HepG2 (cell line): ENCODE results near the gene CFAP119. TPM values are rescaled to one million over a fixed set of nuclear protein-coding genes. Genes with fewer than 3 reads are reported as not detected.

ENCODE experiments used
- ATAC-seq: fragments of 200-7000 bp; cut with Tn5 transposase; 3 replicates; pipeline ENCODE4 v1.9.1; 2020; ENCODE audit warnings: mild to moderate bottlenecking, moderate library complexity
- BruUV-seq: library from RNA; stranded (reverse); fragments of 400-500 nt; replicated peaks from 2 replicates; lab custom pipeline; 2021; lab: Mats Ljungman, UMichigan
- CTCF ChIA-PET: fragments of 300-600 bp; formaldehyde crosslinking; extraction: SDS; loops from one replicate; lab custom pipeline; 2021; ENCODE audit warnings: low total read pairs, inconsistent platforms, low intra/inter-chr PET ratio; lab: Yijun Ruan, JAX
- POLR2A ChIA-PET: fragments of 350-600 bp; sonication (Branson Sonifier 250); formaldehyde crosslinking; loops from one replicate; lab custom pipeline; 2020; ENCODE audit warnings: antibody characterized with exemption, inconsistent platforms; lab: Yijun Ruan, JAX
- DNase-seq: peaks from one replicate; pipeline ENCODE4 v3.0.0-alpha.2; 2015; ENCODE audit warnings: low spot score
- FAIRE-seq: peaks from 3 replicates; lab custom pipeline; 2011; peaks lifted over from hg19 to GRCh38; lab: Jason Lieb, UNC
- H2AFZ ChIP-seq: one replicate; pipeline ENCODE4 v1.6.1; 2011; ENCODE audit warnings: low read length, inconsistent platforms
- H3K27ac ChIP-seq: fragments of 300-600 bp; 3 replicates; pipeline ENCODE4 v1.8.0; 2011; ENCODE audit warnings: mixed run types, mild to moderate bottlenecking, mixed read lengths, low read length, inconsistent platforms; ENCODE audit not compliant: insufficient read depth; ENCODE audit errors: extremely low read length
- H3K27me3 ChIP-seq, 2 experiments: fragments of 200-600 bp in 1 of 2; 2 replicates in 1 of 2; 3 replicates in 1 of 2; pipeline versions ENCODE4 v1.6.0 to v1.8.0; 2011; ENCODE audit warnings: low read length in 2 of 2, mild to moderate bottlenecking in 2 of 2, moderate library complexity in 2 of 2, inconsistent platforms in 1 of 2; ENCODE audit not compliant: insufficient read depth in 2 of 2, control insufficient read depth in 1 of 2
- H3K36me3 ChIP-seq, 2 experiments: fragments of 200-600 bp in 1 of 2; replicated peaks in 1 of 2; 2 replicates in 1 of 2; 3 replicates in 1 of 2; pipeline versions ENCODE4 v1.5.1 to v1.8.0; 2011; ENCODE audit warnings: low read length in 2 of 2, inconsistent platforms in 1 of 2; ENCODE audit not compliant: insufficient read depth in 2 of 2, control insufficient read depth in 1 of 2
- H3K4me1 ChIP-seq: 2 replicates; pipeline ENCODE4 v1.5.1; 2012; ENCODE audit warnings: low read length, inconsistent platforms; ENCODE audit not compliant: insufficient read depth
- H3K4me2 ChIP-seq: 2 replicates; pipeline ENCODE4 v1.6.0; 2011; ENCODE audit warnings: low read depth, low read length, inconsistent platforms
- H3K4me3 ChIP-seq, 3 experiments: fragments of 200-600 bp in 1 of 3; sonication (generic), shearing (Covaris generic) in 1 of 3; replicated peaks in 1 of 3; 2 replicates each; pipeline ENCODE4 v1.5.1; 2011 to 2016; ENCODE audit warnings: low read length in 3 of 3, inconsistent platforms in 2 of 3, low read depth in 2 of 3, mild to moderate bottlenecking in 2 of 3, control low read depth in 1 of 3, mixed read lengths in 1 of 3; ENCODE audit not compliant: insufficient read depth in 1 of 3
- H3K79me2 ChIP-seq: one replicate; pipeline ENCODE4 v1.6.1; 2011; ENCODE audit warnings: low read length, inconsistent platforms; ENCODE audit not compliant: insufficient read depth
- H3K9ac ChIP-seq: 2 replicates; pipeline ENCODE4 v1.6.0; 2011; ENCODE audit warnings: mild to moderate bottlenecking, low read depth, low read length, inconsistent platforms; ENCODE audit not compliant: insufficient read depth
- H3K9me3 ChIP-seq: 2 replicates; pipeline ENCODE4 v1.5.1; 2012; ENCODE audit warnings: mild to moderate bottlenecking, low read length
- H4K20me1 ChIP-seq: 2 replicates; pipeline ENCODE4 v1.6.0; 2011; ENCODE audit warnings: inconsistent platforms, mild to moderate bottlenecking, low read length, moderate library complexity; ENCODE audit not compliant: insufficient read depth
- HNRNPL ChIP-seq: fragments of 200-400 bp; formaldehyde crosslinking; IDR thresholded peaks from 2 replicates; pipeline ENCODE4 v1.6.1; 2017; ENCODE audit warnings: mild to moderate bottlenecking, low read depth, low read length
- MEIS2 ChIP-seq: sonication (generic); formaldehyde crosslinking; IDR thresholded peaks from 2 replicates; pipeline ENCODE4 v1.9.0; 2021; ENCODE audit warnings: mild to moderate bottlenecking, missing genetic modification reagents
- ZFP91 ChIP-seq: sonication (generic); formaldehyde crosslinking; IDR thresholded peaks from 2 replicates; pipeline ENCODE4 v1.9.0; 2022; ENCODE audit warnings: missing genetic modification reagents, mild to moderate bottlenecking, borderline replicate concordance
- ZNF263 ChIP-seq: sonication (generic); formaldehyde crosslinking; IDR thresholded peaks from 2 replicates; pipeline ENCODE4 v1.4.0; 2020; ENCODE audit warnings: missing genetic modification reagents
- ZSCAN25 ChIP-seq: sonication (generic); formaldehyde crosslinking; IDR thresholded peaks from 2 replicates; pipeline ENCODE4 v1.8.0; 2022; ENCODE audit warnings: mild to moderate bottlenecking, missing genetic modification reagents
- WGBS: methylation state at CpG from one replicate; pipeline ENCODE4 v1.1.6; 2017; ENCODE audit warnings: low lambda C conversion rate; 5-methylcytosine and 5-hydroxymethylcytosine counted together
- in situ Hi-C: cut with HindIII; loops from 2 replicates; pipeline ENCODE4 v1.10.0; 2017; ENCODE audit warnings: low pct_unique_long_range_greater_than_20kb; ENCODE audit not compliant: extremely low pct_ligation_motif_present
- intact Hi-C: fragments of 100-400 bp; cut with micrococcal nuclease; formaldehyde crosslinking; loops from one replicate; pipeline ENCODE4 v1.10.0; 2022; ENCODE audit not compliant: unreplicated experiment
- polyA plus RNA-seq, 8 experiments: library from polyadenylated mRNA; depleted of rRNA in 3 of 8; stranded (reverse) in 7 of 8; unstranded in 1 of 8; fragments of >200 nt; fragmentation: Illumina TruSeq in 4 of 8; extraction: Trizol in 4 of 8; gene quantifications; 2 replicates each; pipeline versions ENCODE4 v1.2.1 to v1.2.3, GENCODE V29; 2011 to 2016; ENCODE audit warnings: low read depth in 4 of 8, missing spikeins in 1 of 8, mixed read lengths in 1 of 8; ENCODE audit not compliant: insufficient read depth in 1 of 8
- total RNA-seq, 5 experiments: library from RNA; depleted of rRNA; stranded (reverse); fragments of >200 nt; fragmentation: Illumina TruSeq; extraction: Trizol; gene quantifications; 2 replicates each; pipeline ENCODE4 v1.2.3, GENCODE V29; 2016; ENCODE audit warnings: low read depth in 1 of 5
- TF ChIP-seq, protein P1 (sequence below): sonication (generic); formaldehyde crosslinking; IDR thresholded peaks from 2 replicates; pipeline ENCODE4 v1.5.0; 2020; ENCODE audit warnings: mild to moderate bottlenecking, missing genetic modification reagents

Gene CFAP119
- total and polyA plus RNA-seq, 2 of the 13 experiments (the other 11 are each of a cell fraction or from before 2014, with no cell fraction given) = 6.4 TPM

DNA sequence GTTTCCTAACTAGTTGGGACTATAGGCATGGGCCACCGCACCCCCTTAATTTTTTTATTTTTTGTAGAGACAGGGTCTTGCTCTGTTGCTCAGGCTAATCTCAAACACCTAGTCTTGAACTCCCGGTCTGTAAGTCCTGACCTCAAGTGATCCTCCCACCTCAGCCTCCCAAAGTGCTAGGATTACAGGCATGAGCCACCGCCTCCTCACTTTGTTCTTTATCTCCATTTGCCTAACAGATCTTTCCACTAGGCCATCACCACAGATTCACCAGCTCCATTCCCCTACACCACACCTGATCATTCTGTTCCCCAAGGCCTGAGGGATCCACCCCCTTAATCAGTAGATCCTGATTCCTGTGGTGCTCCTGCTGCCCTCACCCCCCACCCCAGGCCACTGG is 32.8 kb upstream of the CFAP119 start:
- no peaks in the 10 kb centered on the region for H3K79me2 ChIP-seq
- H3K4me3 ChIP-seq = no peak overlapping the region
- TF ChIP-seq HNRNPL = no peak
- TF ChIP-seq, protein P1, sequence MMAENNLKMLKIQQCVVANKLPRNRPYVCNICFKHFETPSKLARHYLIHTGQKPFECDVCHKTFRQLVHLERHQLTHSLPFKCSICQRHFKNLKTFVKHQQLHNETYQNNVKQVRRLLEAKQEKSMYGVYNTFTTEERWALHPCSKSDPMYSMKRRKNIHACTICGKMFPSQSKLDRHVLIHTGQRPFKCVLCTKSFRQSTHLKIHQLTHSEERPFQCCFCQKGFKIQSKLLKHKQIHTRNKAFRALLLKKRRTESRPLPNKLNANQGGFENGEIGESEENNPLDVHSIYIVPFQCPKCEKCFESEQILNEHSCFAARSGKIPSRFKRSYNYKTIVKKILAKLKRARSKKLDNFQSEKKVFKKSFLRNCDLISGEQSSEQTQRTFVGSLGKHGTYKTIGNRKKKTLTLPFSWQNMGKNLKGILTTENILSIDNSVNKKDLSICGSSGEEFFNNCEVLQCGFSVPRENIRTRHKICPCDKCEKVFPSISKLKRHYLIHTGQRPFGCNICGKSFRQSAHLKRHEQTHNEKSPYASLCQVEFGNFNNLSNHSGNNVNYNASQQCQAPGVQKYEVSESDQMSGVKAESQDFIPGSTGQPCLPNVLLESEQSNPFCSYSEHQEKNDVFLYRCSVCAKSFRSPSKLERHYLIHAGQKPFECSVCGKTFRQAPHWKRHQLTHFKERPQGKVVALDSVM (CRISPR knock-in tag) = peak; percentile 74; the same call in 1 of the 2 replicates
- TF ChIP-seq ZNF263 (CRISPR knock-in tag) = 0 out of 2 replicates have a peak, but pooled peaks have one; percentile 24
- no peak for TF ChIP-seq ZFP91 (CRISPR knock-in tag)
- TF ChIP-seq MEIS2 (CRISPR knock-in tag) = no peak
- TF ChIP-seq ZSCAN25 (CRISPR knock-in tag) = no peak
- no peak for FAIRE-seq
- no peak overlapping the region for H3K27ac ChIP-seq
- ChIA-PET POLR2A (interaction anchor here (1.3 to 7.0 kb wide), 2 partner anchors 11 to 80 kb away, joined by 3 to 42 read pairs; no protein-coding TSS in a partner anchor), CTCF (no interaction called here)
- no peak overlapping the region for H3K4me2 ChIP-seq
- no TSS peak for BruUV-seq
- H3K27me3 ChIP-seq = peaks cover 4 to 21% of the 10 kb centered on the region in 2 experiments; a peak in 3 of 5 replicates
- H3K9ac ChIP-seq = no peak overlapping the region
- no peak for ATAC-seq
- no peaks in the 10 kb centered on the region for H3K9me3 ChIP-seq
- intact Hi-C loops = no loop called here
- in situ Hi-C loops = no loop called here
- WGBS = 45% methylated on average over 3 of the region's 3 CpGs
- H3K4me1 ChIP-seq = peaks cover 48% of the 10 kb centered on the region
- H3K36me3 ChIP-seq = no peaks in the 10 kb centered on the region
- H4K20me1 ChIP-seq = no peaks in the 10 kb centered on the region
- DNase-seq = no peak
- no peak overlapping the region for H2AFZ ChIP-seq
